Natural killer cell (primary cell): ENCODE data around the gene RNASE2. TPM values are rescaled to one million over a fixed set of nuclear protein-coding genes. Genes with fewer than 3 reads are reported as not detected.
"Not testable (repeated sequence)": the region's sequence is repeated elsewhere in the genome, so short reads cannot be mapped to it uniquely, and the experiment has no call there.

ENCODE experiments used
- ATAC-seq, 3 donors: fragments of 150-1000 bp in 2 of 3; fragments of 200-7000 bp in 1 of 3; cut with Tn5 transposase; 1 replicate in 1 of 3; 2 replicates in 2 of 3; pipeline ENCODE4 v1.10.0; 2021; ENCODE audit warnings: mild to moderate bottlenecking in 2 of 3, moderate library complexity in 2 of 3
- DNase-seq, 2 donors: peaks; one replicate each; pipeline versions ENCODE4 v3.0.0 to v3.0.0-alpha.2; 2013 to 2021; ENCODE audit warnings: mixed read lengths in 1 of 2
- H3K27ac ChIP-seq: one replicate; pipeline ENCODE4 v1.5.1; 2013; ENCODE audit warnings: mild to moderate bottlenecking, low read length
- H3K27me3 ChIP-seq: one replicate; pipeline ENCODE4 v1.6.1; 2013; ENCODE audit warnings: low read length; ENCODE audit not compliant: control insufficient read depth, insufficient read depth
- H3K36me3 ChIP-seq: one replicate; pipeline ENCODE4 v1.6.1; 2013; ENCODE audit warnings: low read length; ENCODE audit not compliant: control insufficient read depth, insufficient read depth
- H3K4me1 ChIP-seq: one replicate; pipeline ENCODE4 v1.6.1; 2013; ENCODE audit warnings: low read length; ENCODE audit not compliant: control insufficient read depth, insufficient read depth
- H3K4me3 ChIP-seq: one replicate; pipeline ENCODE4 v1.5.1; 2013; ENCODE audit warnings: low read length
- H3K9me3 ChIP-seq: one replicate; pipeline ENCODE4 v1.6.1; 2013; ENCODE audit warnings: low read length; ENCODE audit not compliant: control insufficient read depth, insufficient read depth
- H3K27ac Mint-ChIP-seq, 2 donors: one replicate each; pipeline ENCODE4 v1.8.0; 2022; ENCODE audit warnings: mild to moderate bottlenecking in 2 of 2, mixed read lengths in 2 of 2, moderate library complexity in 1 of 2
- H3K27me3 Mint-ChIP-seq, 2 donors: one replicate each; pipeline ENCODE4 v1.8.0; 2022; ENCODE audit warnings: low read depth in 2 of 2, mixed read lengths in 2 of 2
- H3K36me3 Mint-ChIP-seq: one replicate; pipeline ENCODE4 v1.8.0; 2022; ENCODE audit warnings: mixed read lengths
- H3K4me1 Mint-ChIP-seq, 2 donors: one replicate each; pipeline ENCODE4 v1.8.0; 2022; ENCODE audit warnings: mixed read lengths in 2 of 2
- H3K4me3 Mint-ChIP-seq: one replicate; pipeline ENCODE4 v1.8.0; 2022; ENCODE audit warnings: mild to moderate bottlenecking, moderate library complexity, mixed read lengths
- H3K9me3 Mint-ChIP-seq, 2 donors: one replicate each; pipeline ENCODE4 v1.8.0; 2022; ENCODE audit warnings: mixed read lengths in 2 of 2
- WGBS: methylation state at CpG from one replicate; pipeline ENCODE4 v1.1.7; 2013; ENCODE audit warnings: missing lambda C conversion rate; ENCODE audit not compliant: insufficient coverage; 5-methylcytosine and 5-hydroxymethylcytosine counted together
- intact Hi-C: fragments of 100-400 bp; cut with micrococcal nuclease; formaldehyde crosslinking; loops from one replicate; pipeline ENCODE4 v1.14.2; 2022
- total RNA-seq, 4 donors: library from RNA; stranded (reverse); fragments of 120-200 nt in 1 of 4; gene quantifications; one replicate each; pipeline versions ENCODE4 v1.2.3 to v1.2.4, GENCODE V29; 2013 to 2022
- TF ChIP-seq, protein P1 (sequence below): fragments of 200-600 bp; IDR thresholded peaks from one replicate; pipeline ENCODE4 v1.8.0; 2022; ENCODE audit warnings: antibody characterized with exemption

RNASE2 gene
- total RNA-seq, 3 donors from 2014 or later (not counting 1 experiment from before 2014, with no cell fraction given) = 2.2 to 53.6 TPM; not detected in 1

DNA sequence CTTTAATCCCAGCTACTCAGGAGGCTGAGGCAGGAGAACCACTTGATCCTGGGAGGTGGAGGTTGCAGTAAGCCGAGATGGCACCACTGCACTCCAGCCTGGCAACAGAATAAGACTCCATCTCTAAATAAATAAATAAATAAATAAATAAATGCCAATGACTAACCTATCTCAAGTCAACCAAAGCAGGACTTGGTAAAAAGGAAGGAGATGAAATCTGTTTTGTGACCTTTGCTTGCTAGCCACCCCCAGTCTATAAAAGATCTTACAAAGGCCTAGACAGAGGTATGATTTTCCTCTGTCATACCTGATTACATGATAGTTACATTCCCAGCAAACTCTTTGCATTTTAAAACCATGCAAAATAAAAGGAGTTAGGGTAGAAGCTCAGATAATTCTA lies 21.0 kb downstream of the RNASE2 start:
- H3K27ac ChIP-seq = no peak overlapping the region

DNA sequence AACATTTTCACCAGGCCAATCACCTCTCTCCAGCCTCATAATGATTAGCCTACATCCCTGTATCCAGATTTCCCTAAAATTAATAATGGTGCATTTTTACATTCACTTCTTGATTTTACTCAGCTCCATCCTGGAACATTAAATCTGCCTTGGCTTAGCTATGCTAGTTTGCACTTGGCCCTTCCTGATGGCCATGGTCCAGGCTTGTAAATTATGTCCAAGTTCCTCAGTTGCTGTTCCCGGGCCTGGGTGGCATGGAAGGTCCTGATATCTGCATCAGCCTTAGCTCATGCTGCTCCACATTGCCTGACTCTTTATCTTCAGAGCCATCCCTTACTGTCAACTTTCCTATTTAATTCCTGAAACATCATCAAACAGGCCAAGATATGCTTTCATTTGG lies 23.4 kb downstream of the RNASE2 start:
- no peaks in the 10 kb centered on the region for H3K4me1 ChIP-seq
- Mint-ChIP-seq H3K4me3 (no peak overlapping the region), H3K27ac (no peak overlapping the region), H3K4me1 (no peaks in the 10 kb centered on the region), H3K9me3 (no peaks in the 10 kb centered on the region), H3K36me3 (no peaks in the 10 kb centered on the region), H3K27me3 (peaks cover 21 to 24% of the 10 kb centered on the region in 2 donors)
- H3K9me3 ChIP-seq = no peaks in the 10 kb centered on the region
- no peak for ATAC-seq
- 57% methylated on average over 1 of the region's 1 CpG for WGBS
- no peak overlapping the region for H3K4me3 ChIP-seq
- intact Hi-C loops = no loop called here
- no peaks in the 10 kb centered on the region for H3K36me3 ChIP-seq
- no peak for DNase-seq
- no peak overlapping the region for H3K27ac ChIP-seq
- H3K27me3 ChIP-seq = no peaks in the 10 kb centered on the region
- TF ChIP-seq, protein P1, sequence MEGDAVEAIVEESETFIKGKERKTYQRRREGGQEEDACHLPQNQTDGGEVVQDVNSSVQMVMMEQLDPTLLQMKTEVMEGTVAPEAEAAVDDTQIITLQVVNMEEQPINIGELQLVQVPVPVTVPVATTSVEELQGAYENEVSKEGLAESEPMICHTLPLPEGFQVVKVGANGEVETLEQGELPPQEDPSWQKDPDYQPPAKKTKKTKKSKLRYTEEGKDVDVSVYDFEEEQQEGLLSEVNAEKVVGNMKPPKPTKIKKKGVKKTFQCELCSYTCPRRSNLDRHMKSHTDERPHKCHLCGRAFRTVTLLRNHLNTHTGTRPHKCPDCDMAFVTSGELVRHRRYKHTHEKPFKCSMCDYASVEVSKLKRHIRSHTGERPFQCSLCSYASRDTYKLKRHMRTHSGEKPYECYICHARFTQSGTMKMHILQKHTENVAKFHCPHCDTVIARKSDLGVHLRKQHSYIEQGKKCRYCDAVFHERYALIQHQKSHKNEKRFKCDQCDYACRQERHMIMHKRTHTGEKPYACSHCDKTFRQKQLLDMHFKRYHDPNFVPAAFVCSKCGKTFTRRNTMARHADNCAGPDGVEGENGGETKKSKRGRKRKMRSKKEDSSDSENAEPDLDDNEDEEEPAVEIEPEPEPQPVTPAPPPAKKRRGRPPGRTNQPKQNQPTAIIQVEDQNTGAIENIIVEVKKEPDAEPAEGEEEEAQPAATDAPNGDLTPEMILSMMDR = no peak

More for the DNA sequence above, 21.0 kb downstream of the RNASE2 start:
- Mint-ChIP-seq H3K4me3 (no peak overlapping the region), H3K27me3 (peaks cover 24 to 26% of the 10 kb centered on the region in 2 donors), H3K9me3 (no peaks in the 10 kb centered on the region), H3K27ac (no peak overlapping the region), H3K4me1 (peaks cover 7% of the 10 kb centered on the region in 2 donors), H3K36me3 (no peaks in the 10 kb centered on the region)
- H3K9me3 ChIP-seq = no peaks in the 10 kb centered on the region
- DNase-seq (no peak), ATAC-seq (no peak)
- H3K4me1 ChIP-seq = peaks cover 5% of the 10 kb centered on the region
- intact Hi-C loops = no loop called here
- no peak overlapping the region for H3K4me3 ChIP-seq
- TF ChIP-seq, protein P1 = no peak
- no CpG with 5 or more reads among the region's 1 CpG for WGBS
- H3K36me3 ChIP-seq = no peaks in the 10 kb centered on the region
- H3K27me3 ChIP-seq = peaks cover 5% of the 10 kb centered on the region

DNA sequence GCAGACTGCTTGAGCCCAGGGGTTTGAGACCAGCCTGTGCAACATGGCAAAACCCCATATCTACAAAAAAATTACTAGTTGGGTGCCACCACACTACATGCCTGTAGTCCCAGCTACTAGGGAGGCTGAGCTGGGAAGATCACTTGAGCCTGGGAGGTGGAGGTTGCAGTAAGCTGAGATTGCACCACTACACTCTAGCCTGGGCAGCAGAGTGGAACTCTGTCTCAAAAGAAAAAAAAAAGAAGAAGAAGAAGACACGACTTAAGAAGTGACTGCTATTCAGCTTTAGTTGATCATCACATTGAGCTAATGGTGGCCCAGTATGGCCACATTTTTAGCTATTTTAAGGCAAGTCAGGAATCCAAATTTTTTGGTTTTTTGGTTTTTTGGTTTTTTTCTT lies 25.6 kb downstream of the RNASE2 start:
- TF ChIP-seq, protein P1 = no peak
- intact Hi-C loops = no loop called here
- H3K36me3 Mint-ChIP-seq = no peaks in the 10 kb centered on the region
- Histone ChIP-seq H3K9me3 (no peaks in the 10 kb centered on the region), H3K4me3 (no peak overlapping the region), H3K4me1 (no peaks in the 10 kb centered on the region), H3K27ac (no peak overlapping the region), H3K36me3 (no peaks in the 10 kb centered on the region), H3K27me3 (no peaks in the 10 kb centered on the region)
- 76% methylated on average over 1 of the region's 1 CpG for WGBS
- peaks cover 21 to 33% of the 10 kb centered on the region in 2 donors for H3K27me3 Mint-ChIP-seq
- H3K9me3 Mint-ChIP-seq = no peaks in the 10 kb centered on the region
- DNase-seq (no peak), ATAC-seq (no peak)
- H3K27ac Mint-ChIP-seq = no peak overlapping the region
- H3K4me3 Mint-ChIP-seq = no peak overlapping the region
- H3K4me1 Mint-ChIP-seq = no peaks in the 10 kb centered on the region

DNA sequence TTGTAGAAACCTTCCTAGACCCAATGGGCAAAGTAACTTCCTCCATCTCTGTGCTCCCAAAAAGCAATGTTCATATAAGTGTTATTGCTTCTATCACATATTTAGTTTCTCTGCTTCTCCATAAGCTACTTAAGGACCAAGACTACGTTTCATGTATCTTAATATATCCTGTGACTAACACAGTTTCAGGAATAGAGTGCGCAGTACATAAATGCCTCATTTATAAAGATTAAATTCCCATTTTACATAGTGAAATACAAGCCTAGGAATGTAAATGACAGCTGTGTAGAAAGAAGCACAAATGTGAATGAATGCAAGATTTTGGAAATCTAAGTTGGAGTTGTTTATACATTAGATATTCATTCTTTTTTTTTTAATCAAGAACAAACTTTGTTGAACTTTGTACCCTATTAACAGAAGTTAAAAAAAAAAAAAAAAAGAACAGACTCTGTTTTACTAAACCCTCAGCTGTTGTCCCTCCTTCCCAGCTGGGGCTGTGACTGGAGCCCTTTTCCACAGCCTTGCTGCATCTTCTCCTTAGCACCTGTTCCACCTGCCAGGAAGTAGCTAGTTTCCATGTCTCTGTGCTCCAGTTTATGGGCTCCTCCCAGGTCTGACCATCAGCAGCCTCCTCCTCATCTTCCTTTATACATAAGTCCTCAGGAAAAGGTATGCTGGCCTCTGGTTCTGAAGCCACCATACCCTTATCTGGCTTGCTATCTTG lies 27.5 kb downstream of the RNASE2 start:
- intact Hi-C loops = no loop called here
- no peaks in the 10 kb centered on the region for H3K4me1 Mint-ChIP-seq
- no peaks in the 10 kb centered on the region for H3K4me1 ChIP-seq
- no peaks in the 10 kb centered on the region for H3K27me3 ChIP-seq
- H3K27ac Mint-ChIP-seq = no peak overlapping the region
- H3K36me3 ChIP-seq = no peaks in the 10 kb centered on the region
- DNase-seq = no peak
- H3K4me3 Mint-ChIP-seq = no peak overlapping the region
- ATAC-seq = no peak
- H3K27ac ChIP-seq = no peak overlapping the region
- WGBS = 100% methylated on average over 1 of the region's 2 CpGs
- no peaks in the 10 kb centered on the region for H3K9me3 Mint-ChIP-seq
- TF ChIP-seq, protein P1 = no peak
- peaks cover 18 to 33% of the 10 kb centered on the region in 2 donors for H3K27me3 Mint-ChIP-seq
- H3K9me3 ChIP-seq = no peaks in the 10 kb centered on the region
- H3K36me3 Mint-ChIP-seq = no peaks in the 10 kb centered on the region
- no peak overlapping the region for H3K4me3 ChIP-seq

DNA sequence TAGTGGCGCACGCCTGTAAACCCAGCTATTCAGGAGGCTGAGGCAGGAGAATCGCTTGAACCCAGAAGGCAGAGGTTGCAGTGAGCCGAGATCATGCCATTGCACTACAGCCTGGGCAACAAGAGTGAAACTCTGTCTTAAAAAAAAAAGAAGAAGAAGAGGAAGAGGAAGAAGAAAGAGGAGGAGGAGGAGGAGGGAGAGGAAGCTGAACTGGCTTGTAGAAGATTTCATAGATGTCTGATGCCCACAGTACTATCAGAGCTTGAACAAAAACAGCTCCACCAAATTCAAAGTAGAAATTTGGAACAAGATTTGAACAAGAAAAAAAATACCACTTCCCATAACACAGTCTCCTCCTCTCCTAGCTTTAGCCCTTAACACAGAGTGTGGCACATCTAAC lies 30.4 kb downstream of the RNASE2 start:
- peaks cover 10% of the 10 kb centered on the region in 2 donors for H3K4me1 Mint-ChIP-seq
- intact Hi-C loops, H3K9me3 Mint-ChIP-seq, H3K27ac ChIP-seq, DNase-seq, H3K4me3 ChIP-seq, H3K4me3 Mint-ChIP-seq, H3K27me3 ChIP-seq, H3K27ac Mint-ChIP-seq, H3K9me3 ChIP-seq, H3K36me3 Mint-ChIP-seq, ATAC-seq, H3K36me3 ChIP-seq: not testable (repeated sequence)
- peaks cover 8 to 22% of the 10 kb centered on the region in 2 donors for H3K27me3 Mint-ChIP-seq
- WGBS = 90% methylated on average over 4 of the region's 4 CpGs
- H3K4me1 ChIP-seq = peaks cover 12% of the 10 kb centered on the region
